NCI-H1092 (cell line): ENCODE measurements around the gene ZNF835.
"Not testable (repeated sequence)": the region's sequence is repeated elsewhere in the genome, so short reads cannot be mapped to it uniquely, and the experiment has no call there.

Source experiments
- DNase-seq: peaks from one replicate; lab custom pipeline; 2025; lab: John Stamatoyannopoulos, UW

ZNF835 gene

DNA sequence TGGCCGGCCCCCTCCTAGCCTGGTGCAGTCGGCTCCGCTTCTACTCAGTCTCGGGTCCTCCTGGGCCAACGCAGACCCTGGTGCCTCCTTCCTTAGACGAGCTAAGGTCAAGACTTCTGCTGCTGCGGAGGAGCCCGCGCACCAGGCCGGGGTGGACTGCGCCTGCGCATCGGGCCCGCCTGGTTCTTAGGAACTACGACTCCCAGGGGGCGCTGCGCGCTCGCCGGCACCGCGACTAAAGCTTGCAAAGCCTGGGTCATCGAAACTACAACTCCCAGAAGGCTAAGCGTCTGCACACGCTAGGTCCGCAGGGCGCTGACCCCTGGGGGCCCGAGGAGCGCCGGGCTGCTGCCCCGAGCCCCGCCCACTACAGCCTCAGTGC is at the start of gene ZNF835:
TSS of gene ZNF835 (minus strand) at position 145 of the 382 bp plus-strand sequence. CDS start 6,559 bp downstream, outside the sequence.
- peak; percentile 18 for DNase-seq

DNA sequence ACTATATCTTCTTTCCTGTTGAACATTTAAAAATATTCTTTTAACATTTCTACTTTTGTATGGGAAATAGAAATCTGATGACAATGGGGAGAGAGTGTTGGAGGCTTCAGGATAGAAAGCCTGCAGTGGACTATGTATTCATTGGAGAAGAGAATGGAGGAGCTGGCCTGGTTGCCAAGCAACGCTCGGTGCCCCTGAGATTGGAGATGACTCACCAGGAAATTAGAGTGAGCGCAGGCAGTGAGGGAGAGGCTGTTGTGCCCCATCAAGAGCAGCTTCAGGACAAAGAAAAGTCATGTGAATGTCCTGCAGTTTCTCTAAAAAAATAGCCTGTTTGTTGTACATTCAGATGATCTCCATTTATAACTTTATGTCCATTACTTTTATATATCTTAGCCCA is 48.7 kb upstream of the ZNF835 start:
- no peak for DNase-seq

DNA sequence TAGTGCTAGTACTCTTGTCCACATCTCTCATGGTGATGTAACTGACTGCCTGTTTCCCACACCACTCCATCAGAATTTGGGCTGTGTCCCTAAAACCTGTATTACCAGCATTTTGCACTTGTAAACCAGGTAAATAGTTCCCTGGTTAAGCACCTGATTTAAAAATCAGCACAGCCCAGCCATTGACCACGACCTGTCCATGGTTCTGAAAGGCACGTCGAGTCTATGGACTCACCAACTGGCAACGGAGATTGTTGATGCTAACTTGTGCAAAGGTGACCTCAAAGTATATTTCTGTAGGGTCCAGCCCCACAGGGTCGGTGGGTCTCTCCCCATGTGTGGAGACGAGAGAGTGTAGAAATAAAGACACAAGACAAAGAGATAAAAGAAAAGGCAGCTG is 46.7 kb upstream of the ZNF835 start:
- DNase-seq: no peak

DNA sequence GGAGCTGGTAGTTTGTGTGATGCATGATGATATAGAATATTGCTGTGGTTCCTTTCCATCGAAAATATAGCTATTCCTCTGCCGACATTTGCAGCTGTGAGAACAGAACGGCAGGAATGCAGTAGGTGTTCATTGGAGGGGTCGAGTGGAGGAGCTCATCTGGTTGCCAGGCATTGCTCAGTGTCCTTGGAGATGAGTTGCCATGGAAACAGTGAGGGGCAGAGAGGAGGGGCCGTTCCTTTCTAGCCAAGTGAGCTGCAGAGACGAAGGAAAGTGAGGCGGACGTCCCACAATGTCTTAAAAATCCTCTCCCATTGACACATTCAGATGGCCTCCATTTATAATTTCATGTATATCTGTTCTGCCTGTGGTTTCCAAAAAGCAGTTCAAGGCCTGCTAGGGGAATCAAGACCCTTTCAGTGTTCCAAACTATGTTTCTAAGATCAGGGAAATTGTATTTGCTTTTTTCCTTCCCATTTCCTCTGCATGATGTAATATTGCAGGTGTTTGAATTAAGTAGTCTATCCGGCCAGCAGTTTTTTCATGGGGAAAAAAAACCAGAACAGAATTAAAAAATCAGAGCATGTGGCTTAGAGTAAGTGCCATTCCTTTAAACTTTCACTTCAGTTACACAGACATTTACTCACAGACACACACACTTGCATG is 41.2 kb upstream of the ZNF835 start:
- no peak for DNase-seq

DNA sequence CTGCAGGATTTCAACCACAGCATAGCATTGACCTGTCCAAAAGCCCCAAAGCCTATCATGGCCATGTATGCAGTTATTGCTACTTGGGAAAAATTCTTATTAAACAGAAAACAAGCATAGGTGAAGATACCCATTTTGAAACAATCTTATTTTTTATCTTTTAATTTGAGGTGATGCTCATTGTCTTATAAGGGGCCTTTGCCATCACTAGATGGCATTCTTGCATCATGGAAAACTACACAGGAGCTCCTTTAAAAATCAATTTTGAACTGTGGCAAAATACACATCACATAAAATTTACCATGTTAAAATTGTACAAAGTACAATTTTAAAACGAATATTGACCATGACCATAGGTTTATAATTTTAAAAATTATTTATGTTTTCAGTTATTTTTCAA is 38.9 kb upstream of the ZNF835 start:
- DNase-seq: no peak

DNA sequence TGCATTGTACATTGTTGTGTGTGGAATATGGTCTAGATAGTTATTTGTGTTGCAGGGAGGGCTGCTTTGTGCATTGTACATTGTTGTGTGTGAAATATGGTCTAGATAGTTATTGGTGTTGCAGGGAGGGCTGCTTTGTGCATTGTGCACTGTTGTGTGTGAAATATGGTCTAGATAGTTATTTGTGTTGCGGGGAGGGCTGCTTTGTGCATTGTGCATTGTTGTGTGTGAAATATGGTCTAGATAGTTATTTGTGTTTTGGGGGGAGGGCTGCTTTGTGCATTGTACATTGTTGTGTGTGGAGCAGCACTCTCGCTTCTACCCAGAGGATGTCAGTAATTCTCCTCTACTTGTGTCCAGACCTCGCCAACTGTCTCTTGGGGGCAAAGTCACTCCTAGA is 36.3 kb upstream of the ZNF835 start:
- DNase-seq: no peak

DNA sequence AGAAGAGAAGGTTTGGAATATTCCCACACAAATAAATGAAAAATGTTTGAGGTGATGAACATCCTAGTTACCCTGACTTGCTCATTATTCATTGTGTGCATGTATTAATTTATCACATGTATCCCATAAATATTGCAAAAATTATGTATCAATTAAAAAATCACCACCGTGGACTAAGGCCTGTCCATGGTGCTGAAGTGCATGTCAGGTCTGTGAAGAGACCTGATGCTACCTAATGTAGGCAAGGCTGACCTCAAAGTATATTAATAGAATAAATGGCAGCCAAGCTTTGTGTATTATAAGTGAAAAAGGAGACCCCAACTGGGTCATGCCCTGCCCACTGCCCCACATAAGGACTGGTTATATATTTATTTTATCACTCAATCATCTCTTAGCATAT is 34.4 kb upstream of the ZNF835 start:
- no peak for DNase-seq

DNA sequence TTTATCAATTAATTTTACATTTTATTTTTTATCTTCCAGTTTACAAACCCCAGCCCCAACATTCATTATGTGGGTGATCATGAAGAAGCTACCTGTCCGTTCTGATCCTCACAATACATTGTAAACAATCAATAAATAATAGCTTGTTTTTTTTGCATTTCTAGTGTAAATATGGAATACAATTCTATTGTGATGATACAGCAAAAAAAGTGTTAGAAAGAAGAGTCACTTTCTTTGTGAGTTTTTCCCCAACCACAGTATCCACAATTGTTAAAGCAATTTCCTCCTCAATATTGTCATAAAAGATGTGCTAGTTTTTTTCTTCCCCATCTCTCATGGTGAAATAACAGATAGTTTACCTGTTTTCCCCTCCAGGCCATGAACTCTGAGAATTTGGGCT is 30.3 kb upstream of the ZNF835 start:
- DNase-seq: no peak

DNA sequence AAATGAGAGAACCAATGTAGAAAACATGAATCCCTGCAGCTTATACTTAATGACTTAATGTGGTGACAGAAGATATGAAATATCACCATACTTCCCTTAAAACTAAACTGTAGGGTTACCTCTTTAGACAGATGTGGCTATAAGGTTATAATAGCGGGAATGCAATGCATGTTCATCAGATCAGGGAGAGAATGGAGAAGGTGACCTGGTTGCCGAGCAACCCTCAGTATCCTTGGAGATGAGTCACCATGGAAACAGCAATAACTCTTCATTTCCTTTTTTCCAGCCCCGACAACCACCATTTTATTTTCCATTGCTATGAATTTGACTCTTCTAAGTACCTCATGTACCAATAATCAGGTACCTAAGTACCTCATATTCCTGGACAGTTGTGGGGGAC is 28.0 kb upstream of the ZNF835 start:
- no peak for DNase-seq

DNA sequence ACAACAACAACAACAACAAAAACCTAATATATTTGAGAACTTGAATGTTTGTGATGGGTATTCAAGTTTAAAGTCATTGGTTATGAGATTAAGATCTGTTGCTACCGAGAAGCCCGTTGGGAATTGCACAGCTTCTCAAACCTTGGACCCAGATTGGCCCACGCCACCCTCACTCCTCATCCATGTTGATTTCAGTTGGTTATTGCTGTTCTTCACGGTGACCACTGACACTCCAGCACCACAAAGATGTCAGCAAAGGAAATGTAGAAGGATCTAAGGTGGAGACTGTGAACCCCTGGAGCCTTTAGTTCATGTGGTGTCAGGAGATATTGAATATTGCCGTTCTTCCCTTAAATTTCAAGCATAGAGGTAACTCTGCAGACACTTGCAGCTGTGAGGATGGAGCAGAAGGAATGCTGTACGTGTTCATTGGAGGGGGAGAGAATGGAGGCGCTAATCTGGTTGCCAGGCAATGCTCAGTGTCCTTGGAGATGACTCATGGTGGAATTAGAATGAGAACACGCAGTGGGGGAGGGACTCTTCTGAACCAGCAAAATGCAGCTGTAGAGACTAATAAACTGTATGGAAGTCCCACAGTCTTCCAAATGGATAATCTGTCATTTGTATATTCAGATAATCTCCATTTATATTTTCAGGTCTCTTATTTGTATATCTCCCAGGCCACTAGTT is 20.8 kb upstream of the ZNF835 start:
- DNase-seq: no peak

DNA sequence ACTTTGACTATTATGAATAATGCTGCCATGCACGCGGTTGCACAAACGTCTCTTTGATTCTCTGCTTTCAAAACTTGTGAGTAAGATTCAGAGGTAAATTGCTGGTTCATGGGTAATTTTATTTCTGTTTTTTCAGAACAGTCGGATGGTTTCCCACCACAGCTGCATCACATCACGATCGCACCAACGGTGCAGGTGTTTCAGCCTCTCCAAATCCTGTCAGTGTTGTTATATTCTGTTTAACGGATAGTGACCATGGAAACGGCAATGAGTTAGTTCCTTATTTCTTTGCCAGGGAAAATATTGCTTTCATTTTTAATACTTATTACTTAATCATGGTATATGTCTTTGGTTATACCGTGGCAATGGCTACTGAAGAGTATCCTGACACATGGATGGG is 19.1 kb upstream of the ZNF835 start:
- no peak for DNase-seq

DNA sequence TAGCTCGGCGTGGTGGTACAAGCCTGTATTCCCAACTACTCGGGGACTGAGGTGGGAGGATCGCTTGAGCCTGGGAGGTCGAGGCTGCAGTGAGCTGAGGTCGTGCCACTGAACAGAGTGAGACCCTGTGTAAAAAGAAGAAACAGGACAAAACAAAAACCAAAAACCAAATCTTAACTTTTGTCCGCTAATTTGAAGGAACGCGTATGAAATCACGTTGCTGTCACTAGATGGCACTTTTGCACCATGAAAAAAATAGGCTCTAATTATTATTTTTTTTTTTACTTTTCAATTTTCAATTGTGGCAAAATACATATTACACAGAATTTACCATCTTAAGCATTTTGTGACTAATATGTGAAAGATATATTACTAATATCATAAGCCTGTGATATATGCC is 17.6 kb upstream of the ZNF835 start:
- DNase-seq: no peak

DNA sequence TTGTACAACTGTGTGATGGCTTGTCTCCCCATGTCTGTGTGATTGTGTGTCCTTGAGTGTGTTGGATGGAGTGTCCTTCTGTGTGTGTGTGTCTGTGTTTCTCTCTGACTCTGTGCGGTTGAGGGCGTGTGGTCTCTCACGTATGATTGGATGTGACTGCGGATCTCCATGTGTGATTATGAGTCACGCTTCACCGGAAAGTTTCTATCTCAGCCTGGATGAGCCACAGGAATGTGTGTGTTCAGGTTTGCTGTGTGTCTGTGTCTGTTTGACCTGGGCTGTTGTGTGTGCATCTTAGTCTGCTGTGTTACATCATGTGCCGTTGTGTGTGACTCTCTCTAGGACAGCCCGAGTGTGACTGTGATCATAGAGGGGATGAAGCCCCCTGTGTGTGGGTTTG is 15.5 kb upstream of the ZNF835 start:
- no peak for DNase-seq

DNA sequence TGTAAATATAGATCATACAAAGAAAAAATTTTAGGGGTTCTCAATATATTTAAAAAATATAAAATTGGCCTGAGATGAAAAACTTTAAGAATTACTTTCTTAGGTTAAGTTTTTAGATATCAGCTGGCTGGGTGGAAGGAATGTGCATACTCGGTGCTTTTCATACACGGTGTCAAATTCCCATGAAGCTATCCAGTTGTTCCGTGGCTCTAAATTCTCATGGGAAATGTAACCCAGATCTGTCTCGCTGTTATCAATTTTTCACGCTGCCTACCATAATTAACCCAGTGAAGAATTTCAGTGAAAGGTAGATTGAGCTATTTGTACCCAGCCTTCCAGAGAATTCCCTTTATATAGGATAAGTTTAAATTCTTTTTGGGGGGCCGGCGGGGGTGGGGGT is 11.6 kb upstream of the ZNF835 start:
- DNase-seq: no peak

DNA sequence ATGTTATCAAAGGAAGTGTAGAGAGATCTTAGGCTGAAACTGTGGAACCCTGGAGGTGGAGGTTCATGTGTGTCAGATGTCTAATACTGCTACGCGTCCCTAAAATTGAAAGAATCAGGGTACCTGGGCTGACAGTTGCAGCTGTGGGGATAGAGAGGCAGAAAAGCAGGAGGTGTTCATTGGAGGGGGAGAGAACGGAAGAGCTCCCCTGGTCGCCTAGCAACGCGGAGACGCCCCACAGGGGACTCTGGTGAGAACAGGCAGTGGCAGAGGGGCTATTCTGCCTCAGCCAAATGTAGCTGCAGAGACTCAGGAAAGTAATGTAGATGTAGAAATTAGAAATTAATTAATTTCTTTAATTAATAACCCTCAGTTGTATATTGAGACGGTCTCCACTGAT is 10.1 kb upstream of the ZNF835 start:
- no peak for DNase-seq

DNA sequence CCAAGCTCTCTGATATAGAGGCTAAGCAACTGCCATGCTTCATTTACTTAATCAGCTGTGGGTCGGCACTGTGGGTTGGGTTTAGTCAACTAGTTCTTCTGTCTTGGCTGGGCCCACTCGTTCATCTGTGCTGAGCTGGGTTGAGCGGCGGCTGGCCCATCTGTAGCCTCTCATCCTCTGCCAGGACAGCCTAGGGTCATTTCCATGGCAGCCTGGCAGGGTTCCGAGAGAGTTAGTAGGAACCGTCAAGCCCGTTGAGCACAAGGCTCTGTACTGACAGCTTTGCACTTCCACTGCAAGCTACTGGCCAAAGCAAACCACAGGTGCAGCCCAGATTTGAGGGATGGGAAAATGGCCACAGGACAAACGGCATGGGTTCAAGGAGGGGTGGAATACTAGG is 6.6 kb upstream of the ZNF835 start:
- DNase-seq: no peak

DNA sequence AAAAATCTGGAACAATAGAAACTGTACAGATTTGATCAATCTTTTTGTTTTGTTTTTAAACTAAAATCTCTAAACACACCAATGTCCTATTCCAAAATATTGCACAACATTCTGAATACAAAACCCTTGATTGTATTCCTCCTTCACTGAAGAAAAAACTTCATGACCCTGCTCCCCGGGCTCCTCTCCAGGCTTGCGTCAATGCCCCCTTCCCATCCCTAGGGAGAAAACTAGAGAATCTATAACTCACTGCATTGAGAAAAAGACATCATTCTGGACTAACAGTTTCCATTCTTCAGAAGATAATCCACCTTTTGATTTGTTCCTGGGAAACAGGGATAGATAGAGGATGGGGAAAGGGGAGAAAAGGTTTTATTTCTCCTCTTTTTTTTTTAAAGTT is 1.1 kb upstream of the ZNF835 start:
- not testable (repeated sequence) for DNase-seq

DNA sequence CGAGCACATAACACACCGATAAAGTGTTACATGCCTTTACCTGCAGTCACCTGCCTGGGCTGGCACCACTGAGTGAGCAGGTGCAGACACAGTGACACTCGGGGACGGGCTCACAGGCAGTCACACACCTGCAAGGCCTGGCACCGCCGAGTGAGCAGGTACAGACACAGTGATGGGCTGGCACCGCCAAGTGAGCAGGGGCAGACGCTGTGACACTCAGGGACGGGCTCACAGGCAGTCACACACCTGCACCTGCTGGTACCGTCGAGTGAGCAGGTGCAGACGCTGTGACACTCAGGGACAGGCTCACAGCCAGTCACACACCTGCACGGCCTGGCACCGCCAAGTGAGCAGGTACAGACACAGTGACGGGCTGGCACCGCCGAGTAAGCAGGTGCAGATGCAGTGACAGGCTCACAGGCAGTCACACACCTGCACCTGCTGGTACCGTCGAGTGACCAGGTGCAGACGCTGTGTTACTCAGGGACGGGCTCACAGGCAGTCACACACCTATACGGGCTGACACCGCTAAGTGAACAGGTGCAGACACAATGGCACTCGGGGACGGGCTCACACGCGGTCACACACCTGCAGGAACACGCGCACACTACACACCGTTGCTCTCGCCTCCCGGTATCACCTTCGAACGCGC is 470 bp downstream of the ZNF835 start:
- DNase-seq: no peak

DNA sequence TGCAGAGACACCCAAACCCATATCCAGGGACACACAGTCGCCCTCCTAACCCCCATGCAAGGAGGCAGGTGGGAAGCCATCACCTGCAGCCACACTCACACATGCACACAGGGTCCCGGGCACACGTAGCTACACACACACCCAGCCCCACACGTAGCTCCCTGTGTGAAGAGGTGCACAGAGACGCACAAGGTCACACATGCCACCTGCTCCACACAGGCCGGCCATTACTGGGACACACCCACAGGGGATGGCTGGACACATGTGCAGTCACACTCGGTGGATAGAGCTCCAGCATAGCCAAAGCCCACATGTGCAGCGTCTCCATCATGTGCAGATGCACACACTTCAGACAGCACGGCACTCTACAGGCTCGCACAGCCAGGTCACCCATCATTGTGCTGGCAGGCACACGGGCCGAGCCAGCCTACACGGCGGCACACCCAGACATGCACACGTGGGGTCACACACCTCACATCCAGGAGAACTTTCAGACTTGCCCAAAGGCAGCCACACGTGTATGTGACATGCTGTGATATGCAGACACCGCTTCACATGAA is 1.1 kb downstream of the ZNF835 start:
- DNase-seq: no peak

DNA sequence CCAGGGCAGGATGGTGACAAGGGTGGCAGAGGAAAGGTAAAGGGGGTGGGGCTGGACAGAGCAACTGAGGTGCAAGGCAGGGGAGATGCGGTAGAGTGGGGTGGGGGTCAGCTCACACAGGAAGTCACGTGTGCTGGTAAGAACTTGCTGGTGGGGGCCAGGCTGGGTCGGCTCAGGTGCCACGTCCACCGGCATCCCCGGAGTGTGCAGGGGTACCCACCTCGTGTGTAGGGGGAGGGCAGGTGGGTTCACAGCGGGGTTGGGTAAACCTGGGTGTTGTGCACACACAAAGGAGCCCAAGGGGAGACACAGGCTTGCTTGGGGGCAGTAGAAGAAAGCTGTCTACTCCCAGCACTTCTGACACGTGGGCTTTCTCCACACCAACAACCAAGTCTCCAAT is 2.9 kb downstream of the ZNF835 start:
- no peak for DNase-seq

DNA sequence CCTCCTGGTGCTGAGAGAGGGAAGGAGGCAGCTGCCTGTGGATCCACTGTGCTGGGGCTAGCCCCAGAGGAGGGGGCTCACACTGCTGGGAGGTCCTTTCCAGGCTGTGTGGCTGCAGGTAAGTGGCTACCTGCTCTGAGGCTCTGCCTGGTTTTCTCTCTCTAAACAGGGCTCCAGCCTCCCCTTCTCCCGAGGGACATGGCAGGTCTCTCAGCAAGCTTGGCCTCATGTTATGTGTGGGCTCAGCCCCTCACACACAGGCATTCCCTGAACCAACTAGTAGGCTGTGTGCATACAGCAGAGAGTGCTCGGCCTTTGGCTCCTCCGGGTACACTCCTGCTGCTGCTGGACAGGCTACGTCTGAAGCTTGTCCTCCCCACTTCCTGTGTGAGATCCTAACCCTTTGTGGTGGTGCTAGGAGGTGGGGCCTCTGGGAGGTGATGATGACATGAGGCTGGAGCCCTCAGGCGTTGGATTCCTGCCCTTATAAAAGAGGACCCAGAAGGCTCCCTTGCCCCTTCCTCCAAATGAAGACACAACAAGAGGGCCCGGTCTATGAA is 4.2 kb downstream of the ZNF835 start:
- no peak for DNase-seq

DNA sequence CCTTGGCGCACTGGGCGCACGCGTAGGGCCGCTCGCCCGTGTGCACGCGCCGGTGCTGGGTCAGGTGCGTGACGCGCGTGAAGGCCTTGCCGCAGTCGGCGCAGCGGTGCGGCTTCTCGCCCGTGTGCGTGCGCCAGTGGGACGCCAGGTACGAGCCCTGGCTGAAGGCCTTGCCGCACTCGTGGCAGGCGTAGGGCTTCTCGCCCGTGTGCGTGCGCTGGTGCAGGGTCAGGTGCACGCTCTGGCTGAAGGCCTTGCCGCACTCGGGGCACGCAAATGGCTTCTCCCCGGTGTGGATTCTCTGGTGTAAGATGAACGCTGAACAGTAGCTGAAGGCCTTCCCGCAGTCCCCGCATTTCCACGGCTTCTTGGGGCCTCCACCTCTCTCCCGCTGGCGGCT is 7.0 kb downstream of the ZNF835 start:
- DNase-seq: no peak

DNA sequence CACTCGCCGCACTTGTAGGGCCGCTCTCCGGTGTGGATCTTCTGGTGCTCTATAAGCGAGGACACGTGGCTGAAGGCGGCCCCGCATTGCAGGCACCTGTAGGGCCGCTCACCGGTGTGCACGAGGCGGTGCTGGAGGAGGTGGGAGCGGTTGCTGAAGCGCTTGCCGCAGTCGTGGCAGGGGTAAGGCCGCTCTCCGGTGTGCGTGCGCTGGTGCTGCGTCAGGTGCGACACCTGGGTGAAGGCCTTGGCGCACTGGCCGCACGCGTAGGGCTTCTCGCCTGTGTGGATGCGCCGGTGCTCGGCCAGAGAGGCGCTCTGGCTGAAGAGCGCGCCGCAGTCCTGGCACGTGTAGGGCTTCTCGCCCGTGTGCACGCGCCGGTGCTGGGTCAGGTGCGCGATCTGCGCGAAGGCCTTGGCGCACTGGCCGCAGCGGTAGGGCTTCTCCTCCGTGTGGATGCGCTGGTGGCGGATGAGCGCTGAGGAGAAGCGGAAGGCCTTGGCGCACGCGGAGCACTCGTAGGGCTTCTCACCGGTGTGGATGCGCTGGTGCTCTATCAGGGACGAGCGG is 7.5 kb downstream of the ZNF835 start:
- no peak for DNase-seq
